Prostate gland (tissue), 2 donors: Measurements from ENCODE around the gene ETV6.
"Not testable (repeated sequence)": the region's sequence is repeated elsewhere in the genome, so short reads cannot be mapped to it uniquely, and the experiment has no call there.

Experiments
- CTCF ChIP-seq, 4 experiments: fragments of 200-600 bp in 2 of 4; fragments of 450-650 bp in 2 of 4; sonication (generic) in 2 of 4; IDR thresholded peaks; 1 replicate in 3 of 4; 2 replicates in 1 of 4; pipeline ENCODE4 v1.5.1; 2016 to 2019; ENCODE audit warnings: antibody characterized with exemption in 4 of 4, mild to moderate bottlenecking in 2 of 4, moderate library complexity in 2 of 4
- POLR2A ChIP-seq: fragments of 450-650 bp; IDR thresholded peaks from one replicate; pipeline ENCODE4 v1.6.1; 2016; ENCODE audit warnings: antibody characterized with exemption, mild to moderate bottlenecking

DNA sequence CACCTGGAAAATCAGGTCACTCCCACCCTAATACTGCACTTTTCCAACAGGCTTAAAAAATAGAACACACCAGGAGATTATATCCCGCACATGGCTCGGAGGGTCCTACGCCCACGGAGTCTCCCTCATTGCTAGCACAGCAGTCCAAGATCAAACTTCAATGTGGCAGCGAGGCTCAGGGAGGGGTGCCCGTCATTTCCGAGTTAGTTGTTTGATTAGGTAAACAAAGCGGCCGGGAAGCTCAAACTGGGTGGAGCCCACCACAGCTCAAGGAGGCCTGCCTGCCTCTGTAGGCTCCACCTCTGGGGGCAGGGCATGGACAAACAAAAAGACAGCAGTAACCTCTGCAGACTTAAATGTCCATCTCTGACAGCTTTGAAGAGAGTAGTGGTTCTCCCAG is 259.9 kb downstream of the ETV6 start:
- not testable (repeated sequence) for TF ChIP-seq CTCF (IDR thresholded peaks at IDR 0.05); POLR2A
